GM19351 (cell line): Measurements from ENCODE around the gene EPHA3.
"Not testable (repeated sequence)": the region's sequence is repeated elsewhere in the genome, so short reads cannot be mapped to it uniquely, and the experiment has no call there.

Experiments used
- ATAC-seq: cut with Tn5 transposase; IDR thresholded peaks from one replicate; pipeline ENCODE4 v1.9.1; 2021; ENCODE audit warnings: mild to moderate bottlenecking, moderate library complexity; ENCODE audit not compliant: unreplicated experiment

EPHA3 gene

DNA sequence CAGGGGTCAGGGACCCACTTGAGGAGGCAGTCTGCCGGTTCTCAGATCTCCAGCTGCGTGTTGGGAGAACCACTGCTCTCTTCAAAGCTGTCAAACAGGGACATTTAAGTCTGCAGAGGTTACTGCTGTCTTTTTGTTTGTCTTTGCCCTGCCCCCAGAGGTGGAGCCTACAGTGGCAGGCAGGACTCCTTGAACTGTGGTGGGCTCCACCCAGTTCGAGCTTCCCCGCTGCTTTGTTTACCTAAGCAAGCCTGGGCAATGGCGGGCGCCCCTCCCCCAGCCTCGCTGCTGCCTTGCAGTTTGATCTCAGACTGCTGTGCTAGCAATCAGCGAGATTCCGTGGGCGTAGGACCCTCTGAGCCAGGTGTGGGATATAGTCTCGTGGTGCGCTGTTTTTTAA, 243.5 kb downstream of the EPHA3 start:
- not testable (repeated sequence) for ATAC-seq

DNA sequence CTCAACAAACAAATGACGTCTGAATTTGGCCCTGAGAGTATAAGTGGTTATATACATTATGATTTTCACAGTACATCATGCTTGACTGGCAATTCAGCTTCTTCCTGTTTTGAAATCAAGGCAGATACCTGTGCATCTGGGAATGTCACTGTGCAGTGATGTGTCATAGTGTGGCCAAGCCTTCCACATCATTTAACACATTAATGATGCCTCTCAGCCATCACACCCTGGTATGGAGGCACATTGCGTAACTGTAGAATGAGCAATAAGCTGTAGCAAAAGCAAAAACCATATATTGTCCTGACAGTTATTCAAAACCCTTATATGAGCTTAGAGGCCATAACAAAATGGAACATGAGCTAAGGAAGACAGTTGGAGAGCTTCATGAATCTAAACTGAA, 246.0 kb downstream of the EPHA3 start:
- ATAC-seq: no peak

DNA sequence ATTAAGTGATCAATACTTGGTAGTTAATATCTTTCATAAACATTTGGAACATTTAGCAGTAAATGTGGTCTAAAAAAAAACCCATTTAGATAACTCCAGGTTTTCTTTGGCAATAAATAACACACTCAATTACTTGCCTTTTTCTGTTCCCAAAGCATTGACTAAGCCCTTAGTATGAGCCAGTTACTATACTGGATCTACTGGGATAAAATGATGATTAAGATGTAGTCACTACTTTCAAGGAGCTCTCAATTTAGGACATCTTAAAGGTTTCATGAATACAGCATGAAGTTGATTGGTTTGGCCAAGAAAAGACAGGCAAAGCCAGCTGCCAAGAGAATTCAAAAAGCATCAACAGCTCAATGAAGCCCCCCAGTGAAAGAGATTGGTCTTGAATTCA, 250.9 kb downstream of the EPHA3 start:
- no peak for ATAC-seq

DNA sequence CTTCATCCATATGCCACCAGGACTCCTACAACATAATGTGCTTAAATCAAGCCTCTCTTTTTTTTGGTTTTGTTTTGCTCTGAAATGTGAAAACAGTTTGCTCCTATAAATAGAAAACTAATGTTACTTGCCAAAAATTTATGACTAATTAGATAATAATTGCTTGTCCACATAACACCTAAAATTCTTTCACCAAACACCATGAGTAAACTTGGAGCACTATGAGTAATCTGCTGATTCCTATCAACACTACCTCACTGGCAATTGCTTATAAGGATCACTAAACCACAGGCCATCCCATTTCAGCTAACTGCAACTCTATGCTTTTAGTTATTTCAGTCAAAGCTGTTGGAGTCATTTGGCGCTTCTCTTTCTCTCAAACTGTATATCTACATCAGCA, 252.7 kb downstream of the EPHA3 start:
- no peak for ATAC-seq

DNA sequence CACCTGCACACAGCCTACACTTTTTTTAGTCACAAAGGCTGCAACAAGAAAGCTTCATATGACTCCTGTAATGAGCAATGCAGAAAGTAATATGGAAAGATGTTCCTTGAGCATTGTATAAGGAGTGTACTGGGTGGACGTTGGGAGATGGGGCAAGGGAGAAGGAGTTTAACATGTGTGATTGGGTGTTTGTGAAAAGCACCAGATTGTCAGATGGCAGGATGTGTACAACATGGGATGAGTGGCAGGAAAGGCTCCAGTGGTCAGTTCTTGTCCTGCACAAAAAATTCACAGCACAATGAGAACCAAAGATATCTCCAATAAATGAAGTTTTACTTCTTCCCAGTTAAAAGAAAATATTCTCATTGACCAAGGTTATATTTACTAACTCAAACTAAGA, 255.1 kb downstream of the EPHA3 start:
- no peak for ATAC-seq

DNA sequence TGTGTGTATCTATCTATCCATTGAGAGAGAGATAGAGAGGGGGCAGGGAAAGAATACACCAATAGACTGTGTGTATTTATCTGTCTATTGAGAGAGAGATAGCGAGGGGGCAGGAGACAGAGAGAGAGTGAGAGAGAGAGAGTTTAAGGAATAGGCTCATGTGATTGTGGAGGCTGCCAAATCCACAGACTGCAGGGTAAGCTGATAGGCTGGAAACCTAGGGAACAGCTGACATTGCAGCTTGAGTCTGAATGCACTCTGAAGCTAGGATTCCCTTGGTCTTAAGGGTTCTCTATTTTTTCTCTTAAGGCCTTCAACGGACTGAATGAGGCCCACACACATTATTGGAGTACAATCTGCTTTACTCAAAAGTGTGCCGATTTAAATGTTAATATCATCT, 255.8 kb downstream of the EPHA3 start:
- ATAC-seq: no peak

DNA sequence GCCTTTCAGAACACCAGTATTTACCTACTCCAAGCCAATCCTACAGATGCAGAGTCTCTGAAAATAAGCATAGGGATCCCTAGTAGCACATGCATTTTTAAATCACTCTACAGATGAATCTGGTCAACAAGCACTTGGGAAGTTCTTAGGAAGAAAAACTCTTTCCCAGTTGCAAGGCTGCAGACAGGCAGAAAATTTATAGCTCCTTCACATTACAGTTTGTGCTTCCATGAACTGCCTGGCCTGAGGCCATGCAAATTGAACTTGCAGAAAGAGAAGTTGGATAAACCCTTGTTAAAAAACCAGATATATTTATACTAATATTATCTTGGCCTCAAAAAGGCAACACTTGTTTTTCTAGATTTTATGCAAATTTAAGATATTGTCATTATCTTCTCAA, 256.9 kb downstream of the EPHA3 start:
- ATAC-seq: no peak

DNA sequence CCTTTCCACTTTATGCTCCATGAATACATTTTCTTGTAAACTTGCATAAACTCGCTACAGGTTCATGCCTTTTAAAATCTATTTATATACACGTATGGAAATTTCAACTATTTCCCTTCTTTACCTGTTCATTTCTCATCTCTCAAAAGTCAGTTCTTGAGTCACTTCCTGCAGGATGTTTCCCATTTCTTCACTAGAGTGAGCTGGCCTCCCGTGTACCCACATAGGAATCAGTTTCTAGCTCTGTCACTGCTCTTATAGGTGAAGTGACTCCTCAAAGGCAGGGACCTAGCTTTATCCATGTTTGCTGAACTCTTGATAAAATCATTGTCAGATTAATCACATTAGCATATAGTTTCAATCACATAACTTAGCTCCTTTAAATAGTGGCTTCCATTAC, 259.7 kb downstream of the EPHA3 start:
- no peak for ATAC-seq

DNA sequence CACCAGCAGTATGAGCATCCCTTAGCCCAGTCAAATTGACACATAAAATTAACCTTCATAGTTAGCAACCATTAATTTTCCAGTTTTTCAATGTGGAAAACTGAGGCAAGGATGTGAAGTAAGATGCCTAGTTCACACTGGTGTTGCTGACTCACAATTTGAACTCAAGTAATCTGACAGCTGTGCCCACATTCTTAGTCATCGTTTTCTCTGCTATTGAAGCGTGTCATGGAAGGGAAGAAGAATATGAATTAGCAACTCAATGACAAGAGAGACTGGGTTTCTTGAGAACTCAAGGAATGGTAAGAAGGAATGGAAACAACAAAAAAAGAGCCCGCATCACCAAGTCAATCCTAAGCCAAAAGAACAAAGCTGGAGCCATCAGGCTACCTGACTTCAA, 261.4 kb downstream of the EPHA3 start:
- no peak for ATAC-seq

DNA sequence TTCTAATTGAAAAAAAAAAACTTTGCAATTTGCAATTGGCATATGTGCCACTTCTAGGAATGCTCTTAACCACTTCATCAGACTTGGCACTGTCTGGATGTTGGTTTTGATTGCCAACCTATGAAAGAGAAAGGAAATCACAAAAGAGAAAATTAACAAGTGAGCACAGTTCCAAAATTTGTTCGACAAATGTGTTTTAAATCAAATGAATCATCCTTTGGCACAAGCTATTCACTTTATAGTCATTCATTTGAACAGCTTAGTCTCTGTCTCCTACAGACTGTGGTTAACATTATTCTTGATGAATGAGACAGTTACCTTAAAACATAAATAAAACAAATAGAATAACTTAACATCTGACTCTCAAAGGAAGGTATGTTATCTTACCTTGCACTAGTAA, 265.0 kb downstream of the EPHA3 start:
- no peak for ATAC-seq

DNA sequence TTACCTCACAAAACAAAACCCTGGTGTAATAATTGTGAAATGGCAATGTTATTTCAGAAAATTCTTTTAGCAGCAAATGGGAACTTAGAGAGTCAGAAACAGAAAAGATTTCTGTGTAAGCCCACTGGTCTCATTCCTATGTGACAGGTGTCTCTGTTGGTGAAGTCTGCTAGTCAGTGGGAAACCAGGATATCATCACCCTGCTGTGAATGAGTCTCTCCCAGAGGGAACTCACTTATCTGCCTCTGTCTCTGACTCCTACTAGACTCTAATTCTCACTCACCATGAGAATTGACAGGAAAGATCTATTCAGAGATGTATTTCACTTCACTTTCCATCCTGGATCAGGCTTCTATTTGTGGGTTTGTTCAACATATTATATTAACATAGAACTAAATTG, 266.0 kb downstream of the EPHA3 start:
- no peak for ATAC-seq

DNA sequence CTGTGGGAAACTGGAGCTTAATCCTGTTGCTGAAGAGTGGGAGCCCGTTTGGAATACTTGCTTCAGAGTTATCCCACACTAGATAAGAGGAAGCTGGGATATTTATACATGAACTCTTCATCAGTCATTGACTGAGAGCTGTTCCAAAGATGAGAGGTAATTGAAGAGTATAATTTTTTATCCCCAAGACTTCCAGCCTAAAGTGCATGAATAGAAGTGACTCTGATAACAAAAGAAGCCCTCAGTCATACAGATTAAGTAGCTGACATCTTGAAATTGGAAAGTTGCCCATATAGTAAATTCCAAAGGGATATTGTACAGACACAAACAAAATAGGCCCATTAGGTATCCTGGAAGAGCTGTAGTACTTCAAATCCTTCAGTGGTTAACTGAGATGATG, 268.0 kb downstream of the EPHA3 start:
- ATAC-seq: no peak

DNA sequence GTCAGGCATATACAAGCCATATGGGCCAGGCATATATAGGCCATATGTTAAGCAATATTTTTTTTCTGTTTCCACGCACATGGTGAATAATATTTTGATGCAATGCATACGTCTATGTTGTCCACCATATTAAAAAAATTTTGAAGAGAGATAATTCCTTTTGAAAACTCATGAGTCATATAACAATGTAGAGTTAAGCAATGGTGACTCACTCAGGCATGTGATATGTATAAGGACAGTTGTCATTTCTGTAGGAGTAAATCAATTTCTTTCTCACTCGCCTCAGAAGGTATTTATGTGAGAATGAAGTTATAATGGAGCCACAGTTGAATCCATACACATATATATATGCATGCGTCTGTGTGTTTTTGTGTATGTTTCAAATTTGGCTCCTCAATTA, 272.6 kb downstream of the EPHA3 start:
- no peak for ATAC-seq

DNA sequence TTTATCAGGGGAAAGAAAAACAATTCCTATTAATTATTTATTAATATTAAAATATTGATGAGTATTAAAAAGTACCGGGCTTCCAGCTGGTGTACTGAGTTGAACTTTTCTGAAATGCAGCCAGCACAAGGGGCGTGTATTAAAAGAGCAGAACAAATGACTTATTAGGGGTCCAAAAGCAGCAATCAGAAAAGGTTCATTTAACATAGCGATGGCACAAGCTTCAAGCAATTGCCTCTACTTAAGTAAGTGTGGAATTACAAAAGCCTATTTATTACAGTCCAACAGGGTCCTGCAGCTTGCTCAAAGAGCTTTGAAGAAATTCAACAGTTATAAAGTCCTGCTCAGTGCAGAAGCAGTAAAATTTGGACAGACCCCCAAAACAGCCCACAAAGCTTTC, 285.6 kb downstream of the EPHA3 start:
- ATAC-seq: no peak

DNA sequence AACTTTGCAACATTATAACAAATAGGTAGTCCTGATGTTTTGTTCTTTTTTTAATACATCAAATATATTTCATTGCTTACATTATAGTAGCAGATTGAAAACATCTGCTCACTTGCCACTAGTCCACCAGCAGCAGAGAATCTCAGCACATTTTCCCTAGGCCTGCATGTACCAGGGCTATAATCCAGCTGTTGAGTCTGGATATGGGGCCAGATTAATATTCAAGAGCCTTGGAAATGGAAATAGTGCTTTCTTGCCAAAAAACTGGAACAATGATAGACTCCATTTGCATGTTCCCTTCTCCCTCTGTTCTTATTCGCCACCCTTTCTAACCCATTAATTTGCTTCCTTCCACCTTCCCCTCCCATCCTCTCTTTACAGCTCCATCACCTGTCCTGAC, 288.0 kb downstream of the EPHA3 start:
- ATAC-seq: no peak

DNA sequence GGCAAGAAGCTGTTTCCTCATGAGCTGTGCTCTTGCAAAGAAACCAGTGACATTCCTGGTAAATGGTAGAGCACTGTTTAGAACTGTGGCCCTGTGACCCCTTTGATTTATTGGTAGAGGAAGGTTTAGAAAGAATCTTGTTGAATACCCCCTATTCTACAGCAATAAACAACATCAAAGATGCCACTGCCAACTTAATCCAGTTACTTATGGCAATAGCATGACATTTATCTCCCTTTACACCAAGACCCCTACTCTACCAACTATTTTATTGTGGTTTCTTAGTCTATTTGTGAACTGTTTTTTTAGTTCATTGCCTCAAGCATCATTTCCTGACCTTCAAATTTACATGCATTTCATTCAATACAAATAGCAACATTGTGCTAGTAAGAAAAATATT, 288.6 kb downstream of the EPHA3 start:
- ATAC-seq: no peak

DNA sequence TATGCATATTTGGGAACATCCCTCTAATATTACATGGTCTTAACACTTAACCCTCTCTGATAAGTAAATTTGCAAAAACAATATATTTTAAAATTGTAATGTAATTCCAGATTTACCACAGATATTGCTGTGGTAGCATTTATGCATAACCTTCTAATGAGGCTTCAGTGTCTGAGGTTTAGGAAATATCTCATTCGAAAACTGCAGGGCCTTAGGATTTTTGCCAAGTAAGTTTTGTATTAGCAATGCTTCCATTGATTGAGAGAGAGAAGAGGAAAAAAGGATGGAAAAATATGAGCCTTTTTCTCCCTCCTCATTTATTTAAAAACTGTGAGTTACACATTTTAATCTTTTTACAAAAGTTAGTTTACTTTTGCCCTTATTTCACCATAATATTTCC, 294.6 kb downstream of the EPHA3 start:
- ATAC-seq: no peak

DNA sequence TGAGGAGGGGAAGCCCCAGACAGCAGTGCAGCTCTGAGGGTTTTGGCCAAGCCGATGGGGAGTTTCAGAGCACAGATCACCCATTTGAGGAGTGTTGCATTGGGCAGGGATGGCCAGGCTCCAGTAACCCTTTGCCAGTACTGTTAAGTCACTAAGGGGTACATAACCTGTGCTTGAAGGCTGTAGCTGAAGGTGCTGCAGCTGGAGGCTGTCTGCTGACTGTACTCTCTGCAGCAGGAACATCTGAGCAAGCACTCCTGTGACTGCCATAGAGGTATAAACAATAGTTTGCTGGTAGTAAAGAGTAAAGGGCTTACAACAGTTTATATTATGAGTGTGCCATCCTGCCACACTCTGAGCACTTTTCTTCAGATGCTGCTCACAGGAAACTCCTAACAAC, 297.8 kb downstream of the EPHA3 start:
- ATAC-seq: no peak

DNA sequence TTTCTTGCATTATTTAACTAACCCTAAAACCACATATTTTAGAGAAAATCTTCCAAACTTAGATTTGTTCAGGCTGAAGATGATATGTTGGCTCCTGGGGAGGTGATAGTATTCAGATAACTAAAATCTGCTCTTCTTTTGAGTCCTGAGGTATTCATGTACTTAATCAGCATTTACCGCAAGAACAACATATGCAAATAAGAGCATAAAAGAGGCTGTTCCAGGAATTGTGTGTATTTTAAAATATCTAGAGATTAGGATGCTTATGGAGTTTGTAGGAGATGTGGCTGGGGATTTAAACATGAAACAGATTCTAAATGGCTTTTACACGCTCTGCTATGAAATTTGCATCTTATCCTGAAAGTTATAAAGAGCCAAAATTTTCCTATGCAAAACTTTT, 298.2 kb downstream of the EPHA3 start:
- ATAC-seq: no peak

DNA sequence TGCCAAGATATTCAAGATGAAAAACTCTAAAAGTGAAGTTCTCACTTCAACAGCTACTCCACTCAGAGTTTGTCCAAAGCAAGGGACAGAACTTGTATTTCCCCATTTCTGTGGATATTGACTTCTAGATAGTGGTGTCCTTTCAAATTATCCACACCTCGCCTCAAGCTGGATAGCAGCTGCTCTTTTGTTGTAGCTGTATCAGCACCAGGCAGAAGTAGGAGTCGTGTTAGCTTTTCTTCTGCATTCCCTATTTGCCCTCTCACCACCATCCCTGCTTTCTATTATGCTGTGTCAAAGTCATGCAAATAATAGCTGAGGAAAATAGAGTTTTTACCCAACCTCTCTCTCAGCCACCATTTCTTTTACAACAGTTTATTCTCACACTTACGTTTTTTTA, 303.8 kb downstream of the EPHA3 start:
- ATAC-seq: no peak

DNA sequence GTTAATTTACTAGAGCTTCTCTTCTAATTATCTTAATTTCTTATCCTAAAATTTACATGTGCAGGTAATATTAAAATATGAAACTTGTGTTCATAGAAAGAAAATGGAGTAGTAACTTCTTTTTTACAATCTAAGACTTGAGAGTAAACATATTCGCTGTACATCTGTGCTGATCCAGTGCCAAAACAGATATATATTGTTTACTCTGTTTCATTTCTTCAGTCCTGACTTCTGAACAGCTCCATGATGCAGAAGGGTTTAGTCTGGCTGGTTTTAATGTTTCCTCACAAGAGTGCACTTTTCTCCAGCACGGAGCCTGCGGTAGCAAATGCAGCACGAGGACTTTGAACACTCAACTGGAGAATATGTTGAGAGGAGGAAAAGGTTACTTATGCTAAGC, 306.8 kb downstream of the EPHA3 start:
- no peak for ATAC-seq

DNA sequence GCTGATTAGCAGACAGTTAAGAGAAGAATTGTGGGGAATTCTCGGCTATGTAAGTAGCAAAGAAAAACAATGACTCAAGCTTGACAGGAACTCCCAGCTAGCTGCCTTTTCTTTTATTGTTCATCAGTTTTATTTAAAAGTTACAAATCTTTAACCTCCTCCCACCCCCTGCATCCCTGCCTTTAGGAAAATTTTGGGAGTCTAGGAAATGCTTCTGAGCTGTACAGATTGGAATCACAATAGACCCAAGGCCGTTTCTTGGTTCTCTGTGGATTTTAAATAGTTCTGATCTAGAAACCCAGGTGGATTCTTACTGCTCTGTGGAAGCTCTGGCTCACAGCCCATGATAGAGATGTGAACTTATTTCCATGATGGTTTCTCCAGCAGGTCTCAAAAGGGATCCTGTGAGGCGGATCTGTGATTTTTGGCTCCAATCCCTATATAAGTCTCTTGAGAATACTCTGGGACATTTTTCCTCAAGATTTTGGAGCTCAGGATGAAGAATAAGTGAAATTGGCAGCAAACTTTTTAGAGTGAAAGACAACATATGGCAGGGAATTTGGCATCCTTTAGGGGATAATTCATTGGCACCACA, 312.3 kb downstream of the EPHA3 start:
- ATAC-seq: no peak

DNA sequence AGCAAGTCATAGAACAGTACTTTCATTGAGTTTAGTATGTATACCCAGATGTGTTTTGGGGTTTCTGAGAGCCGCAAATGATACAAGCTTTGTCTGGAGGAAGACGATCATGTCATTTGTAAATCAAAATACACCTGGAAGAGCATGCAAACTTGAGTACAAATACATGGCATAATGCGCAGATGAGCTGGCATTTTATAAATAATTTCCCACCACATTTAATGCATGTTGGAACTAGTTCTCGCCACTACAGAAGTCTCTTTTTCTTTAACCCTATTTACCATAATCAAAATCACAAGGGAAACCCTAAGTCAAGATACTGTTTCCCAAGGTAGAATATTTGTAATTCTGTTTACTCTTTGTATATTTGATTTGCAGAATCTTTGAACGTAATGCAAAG, 318.6 kb downstream of the EPHA3 start:
- ATAC-seq: no peak
